Neuronal stem cell (in vitro differentiated cells): ENCODE data around the gene CRYBB2.
"Not testable (repeated sequence)": the region's sequence is repeated elsewhere in the genome, so short reads cannot be mapped to it uniquely, and the experiment has no call there.

Source experiments
- DNase-seq: peaks from one replicate; pipeline ENCODE4 v3.0.0-alpha.2; 2013; ENCODE audit warnings: low spot score
- H2AFZ ChIP-seq: one replicate; pipeline ENCODE4 v1.6.1; 2013; ENCODE audit warnings: mild to moderate bottlenecking, low read length, inconsistent platforms
- H2AK5ac ChIP-seq: 2 replicates; pipeline ENCODE4 v1.6.1; 2013; ENCODE audit warnings: low read depth, mild to moderate bottlenecking, inconsistent platforms, low read length, moderate library complexity, mixed read lengths
- H2BK120ac ChIP-seq: 2 replicates; pipeline ENCODE4 v1.6.1; 2013; ENCODE audit warnings: low read depth, mild to moderate bottlenecking, inconsistent platforms, low read length, moderate library complexity, mixed read lengths
- H2BK12ac ChIP-seq: one replicate; pipeline ENCODE4 v1.6.1; 2013; ENCODE audit warnings: low read length, inconsistent platforms
- H2BK15ac ChIP-seq: 2 replicates; pipeline ENCODE4 v1.6.1; 2013; ENCODE audit warnings: mild to moderate bottlenecking, low read length, inconsistent platforms, mixed read lengths
- H2BK5ac ChIP-seq: one replicate; pipeline ENCODE4 v1.6.1; 2013; ENCODE audit warnings: inconsistent platforms, mild to moderate bottlenecking, low read length, moderate library complexity
- H3K14ac ChIP-seq: one replicate; pipeline ENCODE4 v1.6.1; 2013; ENCODE audit warnings: low read length, inconsistent platforms
- H3K18ac ChIP-seq: 2 replicates; pipeline ENCODE4 v1.6.1; 2013; ENCODE audit warnings: low read length, inconsistent platforms
- H3K23ac ChIP-seq: 2 replicates; pipeline ENCODE4 v1.6.1; 2013; ENCODE audit warnings: low read depth, mild to moderate bottlenecking, mixed read lengths, low read length, inconsistent platforms; ENCODE audit not compliant: poor library complexity
- H3K27ac ChIP-seq: replicated peaks from 3 replicates; pipeline ENCODE4 v1.5.1; 2013; ENCODE audit warnings: low read length, inconsistent platforms
- H3K27me3 ChIP-seq, 3 experiments: 2 replicates each; pipeline ENCODE4 v1.6.1; 2013; ENCODE audit warnings: low read length in 3 of 3, mild to moderate bottlenecking in 2 of 3, inconsistent platforms in 1 of 3, low read depth in 1 of 3, mixed read lengths in 1 of 3, moderate library complexity in 1 of 3; ENCODE audit not compliant: control insufficient read depth in 3 of 3, insufficient read depth in 3 of 3
- H3K36me3 ChIP-seq, 2 donors: replicated peaks in 1 of 2; 2 replicates each; pipeline ENCODE4 v1.6.1; 2013; ENCODE audit warnings: low read length in 2 of 2; ENCODE audit not compliant: control insufficient read depth in 2 of 2, insufficient read depth in 2 of 2
- H3K4ac ChIP-seq: 2 replicates; pipeline ENCODE4 v1.6.1; 2013; ENCODE audit warnings: inconsistent platforms, mild to moderate bottlenecking, low read length, moderate library complexity
- H3K4me1 ChIP-seq, 2 donors: 1 replicate in 1 of 2; 2 replicates in 1 of 2; pipeline ENCODE4 v1.6.1; 2013; ENCODE audit warnings: low read length in 2 of 2, low read depth in 1 of 2; ENCODE audit not compliant: control insufficient read depth in 2 of 2, insufficient read depth in 1 of 2
- H3K4me2 ChIP-seq: one replicate; pipeline ENCODE4 v1.6.1; 2013; ENCODE audit warnings: mild to moderate bottlenecking, low read length, inconsistent platforms; ENCODE audit not compliant: insufficient read depth, poor library complexity, severe bottlenecking
- H3K4me3 ChIP-seq, 2 donors: 2 replicates each; pipeline ENCODE4 v1.5.1; 2013; ENCODE audit warnings: low read length in 2 of 2, mild to moderate bottlenecking in 2 of 2, inconsistent platforms in 1 of 2, moderate library complexity in 1 of 2
- H3K79me1 ChIP-seq: one replicate; pipeline ENCODE4 v1.6.1; 2013; ENCODE audit warnings: low read depth, mild to moderate bottlenecking, inconsistent platforms, low read length, moderate library complexity
- H3K9ac ChIP-seq: one replicate; pipeline ENCODE4 v1.6.1; 2013; ENCODE audit warnings: mild to moderate bottlenecking, low read depth, low read length, inconsistent platforms; ENCODE audit not compliant: poor library complexity
- H3K9me3 ChIP-seq, 2 donors: replicated peaks in 1 of 2; 2 replicates each; pipeline versions ENCODE3 to v1.6.1; 2013; ENCODE audit warnings: low read length in 2 of 2, mild to moderate bottlenecking in 2 of 2, inconsistent platforms in 1 of 2, low read depth in 1 of 2, mixed read lengths in 1 of 2, moderate library complexity in 1 of 2; ENCODE audit not compliant: control insufficient read depth in 2 of 2, insufficient read depth in 1 of 2
- H4K8ac ChIP-seq: one replicate; pipeline ENCODE4 v1.6.1; 2013; ENCODE audit warnings: low read depth, mild to moderate bottlenecking, inconsistent platforms, low read length, moderate library complexity
- H4K91ac ChIP-seq: one replicate; pipeline ENCODE4 v1.6.1; 2013; ENCODE audit warnings: low read length, low read depth, mild to moderate bottlenecking, inconsistent platforms; ENCODE audit not compliant: poor library complexity
- WGBS, 2 donors: extraction: QIAGEN DNeasy Blood & Tissue Kit; methylation state at CpG; one replicate each; pipeline ENCODE4 v1.1.7; 2013; ENCODE audit warnings: missing lambda C conversion rate in 2 of 2, mixed read lengths in 1 of 2; ENCODE audit not compliant: insufficient read length in 2 of 2, insufficient replicate concordance in 1 of 2; ENCODE audit errors: extremely low coverage in 2 of 2; 5-methylcytosine and 5-hydroxymethylcytosine counted together

Gene CRYBB2

GRCh38 chr22:25177895-25178294 is 41.5 kb upstream of the CRYBB2 start:
- DNase-seq, result no peak

GRCh38 chr22:25178348-25178747 is 41.1 kb upstream of the CRYBB2 start:
- not testable (repeated sequence) for H3K4me3 ChIP-seq, DNase-seq, H3K4me2 ChIP-seq, H2BK120ac ChIP-seq, H3K27ac ChIP-seq, H3K9me3 ChIP-seq, H3K9ac ChIP-seq, H2BK5ac ChIP-seq, H4K8ac ChIP-seq, H3K79me1 ChIP-seq, H2BK12ac ChIP-seq, H3K18ac ChIP-seq, H4K91ac ChIP-seq, H3K14ac ChIP-seq, H3K4ac ChIP-seq, H3K27me3 ChIP-seq, H2AK5ac ChIP-seq, H2AFZ ChIP-seq, H3K23ac ChIP-seq, H2BK15ac ChIP-seq, H3K4me1 ChIP-seq
- no CpG with 5 or more reads among the region's 6 CpGs for WGBS, 2 donors
- H3K36me3 ChIP-seq, result peaks cover 27 to 65% of the 10 kb centered on the region in 2 donors

More at GRCh38 chr22:25177895-25178294, 41.5 kb upstream of the CRYBB2 start:
- no peak overlapping the region for H2BK15ac ChIP-seq
- H3K27me3 ChIP-seq, result no peaks in the 10 kb centered on the region
- no peak overlapping the region for H3K4me3 ChIP-seq
- no peaks in the 10 kb centered on the region for H3K79me1 ChIP-seq
- no peak overlapping the region for H4K91ac ChIP-seq
- H3K9ac ChIP-seq, result no peak overlapping the region
- no peak overlapping the region for H2BK12ac ChIP-seq
- H3K9me3 ChIP-seq, result peaks cover 2 to 8% of the 10 kb centered on the region in 2 donors
- H2AK5ac ChIP-seq, result no peak overlapping the region
- H2AFZ ChIP-seq, result no peak overlapping the region
- no peak overlapping the region for H4K8ac ChIP-seq
- H2BK5ac ChIP-seq, result no peak overlapping the region
- no peak overlapping the region for H3K18ac ChIP-seq
- no peak overlapping the region for H3K4me2 ChIP-seq
- H3K23ac ChIP-seq, result no peak overlapping the region
- no peak overlapping the region for H3K4ac ChIP-seq
- peaks cover 26 to 68% of the 10 kb centered on the region in 2 donors for H3K36me3 ChIP-seq
- H2BK120ac ChIP-seq, result no peak overlapping the region
- WGBS, 2 donors, result no CpG with 5 or more reads among the region's 9 CpGs
- H3K27ac ChIP-seq, result no peak overlapping the region
- no peak overlapping the region for H3K14ac ChIP-seq
- peaks cover 0 to 2% of the 10 kb centered on the region in 2 donors for H3K4me1 ChIP-seq

GRCh38 chr22:25178869-25179631 is 40.4 kb upstream of the CRYBB2 start:
- not testable (repeated sequence) for H3K79me1 ChIP-seq, H3K4me1 ChIP-seq
- peaks cover 24 to 59% of the 10 kb centered on the region in 2 donors for H3K36me3 ChIP-seq

GRCh38 chr22:25182131-25183110 is 37.0 kb upstream of the CRYBB2 start:
- Histone ChIP-seq H3K27me3 (no peaks in the 10 kb centered on the region), H3K4ac (no peak overlapping the region), H3K23ac (no peak overlapping the region), H2BK5ac (no peak overlapping the region), H2AK5ac (no peak overlapping the region), H2BK12ac (no peak overlapping the region), H3K4me1 (peaks cover 0 to 3% of the 10 kb centered on the region in 2 donors), H2BK120ac (no peak overlapping the region), H4K91ac (no peak overlapping the region), H3K36me3 (peaks cover 19 to 45% of the 10 kb centered on the region in 2 donors), H3K4me3 (no peak overlapping the region), H3K4me2 (no peak overlapping the region), H3K27ac (no peak overlapping the region), H3K9me3 (peaks cover 2 to 8% of the 10 kb centered on the region in 2 donors), H3K79me1 (no peaks in the 10 kb centered on the region), H2AFZ (no peak overlapping the region), H4K8ac (no peak overlapping the region), H3K14ac (no peak overlapping the region), H2BK15ac (no peak overlapping the region), H3K18ac (no peak overlapping the region), H3K9ac (no peak overlapping the region)
- no peak for DNase-seq
- WGBS, 2 donors, result 71% methylated on average over 1 of the region's 10 CpGs; no CpG with 5 or more reads in 1 of the 2 donors

More at GRCh38 chr22:25178869-25179631, 40.4 kb upstream of the CRYBB2 start:
- H3K4ac ChIP-seq, H3K27me3 ChIP-seq, H2BK15ac ChIP-seq, H3K9me3 ChIP-seq, H3K27ac ChIP-seq, H4K8ac ChIP-seq, H3K9ac ChIP-seq, H2AK5ac ChIP-seq, DNase-seq, H2AFZ ChIP-seq, H3K18ac ChIP-seq, H3K23ac ChIP-seq, H3K4me2 ChIP-seq, H2BK5ac ChIP-seq, H4K91ac ChIP-seq, H2BK12ac ChIP-seq, H2BK120ac ChIP-seq, H3K14ac ChIP-seq, H3K4me3 ChIP-seq: not testable (repeated sequence)
- no CpG with 5 or more reads among the region's 63 CpGs for WGBS, 2 donors
